Measurements from ENCODE around the gene NIBAN1. TPM values are rescaled to one million over a fixed set of nuclear protein-coding genes. Genes with fewer than 3 reads are reported as not detected.

The NIBAN1 gene
- total RNA-seq, 2 donors from 2014 or later = 49.4 to 53.0 TPM

- Mint-ChIP-seq H3K27me3 (ENCODE audit: low read depth) (no peaks in the 10 kb centered on the region), H3K27ac (no peak overlapping the region), H3K4me3 (no peak overlapping the region), H3K9me3 (no peaks in the 10 kb centered on the region), H3K36me3 (ENCODE audit: insufficient read depth in 2 of 2) (peaks cover 0 to 8% of the 10 kb centered on the region in 2 donors), H3K4me1 (ENCODE audit: low read depth) (peaks cover 29% of the 10 kb centered on the region)
- no peak for ATAC-seq (replicated peaks in 1 of 2)
- DNase-seq = no peak
These were observed 24.1 kb downstream of the NIBAN1 start for GRCh38 chr1:184950227-184950626.

- no peak overlapping the region for H3K4me3 Mint-ChIP-seq
- no peak for DNase-seq
- H3K4me1 Mint-ChIP-seq (ENCODE audit: low read depth) = peaks cover 29% of the 10 kb centered on the region
- no peaks in the 10 kb centered on the region for H3K27me3 Mint-ChIP-seq (ENCODE audit: low read depth)
- H3K36me3 Mint-ChIP-seq (ENCODE audit: insufficient read depth in 2 of 2) = peaks cover 4 to 12% of the 10 kb centered on the region in 2 donors
- peaks cover 0 to 3% of the 10 kb centered on the region in 2 donors for H3K9me3 Mint-ChIP-seq
- no peak for ATAC-seq (replicated peaks in 1 of 2)
- no peak overlapping the region for H3K27ac Mint-ChIP-seq
These were observed 26.6 kb downstream of the NIBAN1 start for GRCh38 chr1:184947497-184948256.

- H3K9me3 Mint-ChIP-seq = peaks cover 0 to 3% of the 10 kb centered on the region in 2 donors
- ATAC-seq (replicated peaks in 1 of 2) = no peak
These were observed 28.5 kb downstream of the NIBAN1 start for GRCh38 chr1:184945678-184946412.

GRCh38 chr1:184945029-184945428, 29.3 kb downstream of the NIBAN1 start:
- peak overlapping the region; percentile 48 for H3K27ac Mint-ChIP-seq

More at GRCh38 chr1:184945678-184946412, 28.5 kb downstream of the NIBAN1 start:
- no peak for DNase-seq
- Mint-ChIP-seq H3K27ac (peak overlapping the region; percentile 66), H3K36me3 (ENCODE audit: insufficient read depth in 2 of 2) (peaks cover 4 to 7% of the 10 kb centered on the region in 2 donors), H3K27me3 (ENCODE audit: low read depth) (no peaks in the 10 kb centered on the region), H3K4me3 (peak overlapping the region in 1 of 2 donors; percentile 45), H3K4me1 (ENCODE audit: low read depth) (peaks cover 47% of the 10 kb centered on the region)

GRCh38 chr1:184943998-184944397, 30.3 kb downstream of the NIBAN1 start:
- Mint-ChIP-seq H3K4me1 (ENCODE audit: low read depth) (peaks cover 49% of the 10 kb centered on the region), H3K27me3 (ENCODE audit: low read depth) (no peaks in the 10 kb centered on the region), H3K36me3 (ENCODE audit: insufficient read depth in 2 of 2) (peaks cover 4 to 7% of the 10 kb centered on the region in 2 donors), H3K4me3 (no peak overlapping the region), H3K27ac (no peak overlapping the region), H3K9me3 (peaks cover 0 to 3% of the 10 kb centered on the region in 2 donors)
- ATAC-seq (replicated peaks in 1 of 2) (no peak), DNase-seq (no peak)

More at GRCh38 chr1:184945029-184945428, 29.3 kb downstream of the NIBAN1 start:
- Mint-ChIP-seq H3K36me3 (ENCODE audit: insufficient read depth in 2 of 2) (peaks cover 4 to 7% of the 10 kb centered on the region in 2 donors), H3K27me3 (ENCODE audit: low read depth) (no peaks in the 10 kb centered on the region), H3K4me3 (peak overlapping the region in 1 of 2 donors; percentile 10), H3K4me1 (ENCODE audit: low read depth) (peaks cover 49% of the 10 kb centered on the region), H3K9me3 (peaks cover 0 to 3% of the 10 kb centered on the region in 2 donors)
- ATAC-seq (replicated peaks in 1 of 2) (peak in 1 of 2 donors; percentile 71), DNase-seq (no peak)

- peak overlapping the region; percentile 33 to 73 for H3K4me3 Mint-ChIP-seq
- peak overlapping the region; percentile 42 for H3K27ac Mint-ChIP-seq
- H3K27me3 Mint-ChIP-seq (ENCODE audit: low read depth) = no peaks in the 10 kb centered on the region
- H3K4me1 Mint-ChIP-seq (ENCODE audit: low read depth) = peaks cover 49% of the 10 kb centered on the region
- ATAC-seq (replicated peaks in 1 of 2) (peak; percentile 85), DNase-seq (peak; percentile 29 to 33)
- H3K36me3 Mint-ChIP-seq (ENCODE audit: insufficient read depth in 2 of 2) = peaks cover 4 to 7% of the 10 kb centered on the region in 2 donors
- peaks cover 0 to 3% of the 10 kb centered on the region in 2 donors for H3K9me3 Mint-ChIP-seq
These were observed 32.6 kb downstream of the NIBAN1 start for GRCh38 chr1:184941735-184942134.

- Mint-ChIP-seq H3K4me1 (ENCODE audit: low read depth) (peaks cover 47% of the 10 kb centered on the region), H3K36me3 (ENCODE audit: insufficient read depth in 2 of 2) (peaks cover 4 to 7% of the 10 kb centered on the region in 2 donors), H3K4me3 (peak overlapping the region in 1 of 2 donors; percentile 73), H3K9me3 (peaks cover 0 to 3% of the 10 kb centered on the region in 2 donors), H3K27ac (peak overlapping the region; percentile 42), H3K27me3 (ENCODE audit: low read depth) (no peaks in the 10 kb centered on the region)
- ATAC-seq (replicated peaks in 1 of 2) (peak in 1 of 2 donors; percentile 9), DNase-seq (no peak)
These were observed 32.9 kb downstream of the NIBAN1 start for GRCh38 chr1:184941410-184941733.

GRCh38 chr1:184940694-184941409, 33.5 kb downstream of the NIBAN1 start:
- Mint-ChIP-seq H3K4me1 (ENCODE audit: low read depth) (peaks cover 42% of the 10 kb centered on the region), H3K27ac (peak overlapping the region; percentile 3)
- ATAC-seq (replicated peaks in 1 of 2) = no peak

GRCh38 chr1:184940226-184940625, 34.1 kb downstream of the NIBAN1 start:
- Mint-ChIP-seq H3K27me3 (ENCODE audit: low read depth) (no peaks in the 10 kb centered on the region), H3K4me1 (ENCODE audit: low read depth) (peaks cover 36% of the 10 kb centered on the region), H3K36me3 (ENCODE audit: insufficient read depth in 2 of 2) (peaks cover 4% of the 10 kb centered on the region in 2 donors), H3K4me3 (no peak overlapping the region), H3K9me3 (peaks cover 0 to 3% of the 10 kb centered on the region in 2 donors), H3K27ac (no peak overlapping the region)
- DNase-seq (no peak), ATAC-seq (replicated peaks in 1 of 2) (no peak)

More at GRCh38 chr1:184940694-184941409, 33.5 kb downstream of the NIBAN1 start:
- DNase-seq = no peak
- Mint-ChIP-seq H3K27me3 (ENCODE audit: low read depth) (no peaks in the 10 kb centered on the region), H3K9me3 (peaks cover 0 to 3% of the 10 kb centered on the region in 2 donors), H3K36me3 (ENCODE audit: insufficient read depth in 2 of 2) (peaks cover 4% of the 10 kb centered on the region in 2 donors), H3K4me3 (no peak overlapping the region)

- DNase-seq (no peak), ATAC-seq (replicated peaks in 1 of 2) (no peak)
- Mint-ChIP-seq H3K9me3 (peaks cover 2 to 3% of the 10 kb centered on the region in 2 donors), H3K36me3 (ENCODE audit: insufficient read depth in 2 of 2) (peaks cover 2 to 3% of the 10 kb centered on the region in 2 donors), H3K4me3 (no peak overlapping the region), H3K27ac (peak overlapping the region; percentile 4), H3K4me1 (ENCODE audit: low read depth) (peaks cover 21% of the 10 kb centered on the region), H3K27me3 (ENCODE audit: low read depth) (no peaks in the 10 kb centered on the region)
These were observed 36.6 kb downstream of the NIBAN1 start for GRCh38 chr1:184937729-184938128.

- peaks cover 2 to 3% of the 10 kb centered on the region in 2 donors for H3K36me3 Mint-ChIP-seq (ENCODE audit: insufficient read depth in 2 of 2)
- no peak for ATAC-seq (replicated peaks in 1 of 2)
- no peaks in the 10 kb centered on the region for H3K27me3 Mint-ChIP-seq (ENCODE audit: low read depth)
- no peak overlapping the region for H3K4me3 Mint-ChIP-seq
- no peak for DNase-seq
- no peak overlapping the region for H3K27ac Mint-ChIP-seq
- peaks cover 11% of the 10 kb centered on the region for H3K4me1 Mint-ChIP-seq (ENCODE audit: low read depth)
- peaks cover 2 to 3% of the 10 kb centered on the region in 2 donors for H3K9me3 Mint-ChIP-seq
These were observed 38.1 kb downstream of the NIBAN1 start for GRCh38 chr1:184935920-184936798.

GRCh38 chr1:184933944-184934343, 40.4 kb downstream of the NIBAN1 start:
- peaks cover 22% of the 10 kb centered on the region for H3K4me1 Mint-ChIP-seq (ENCODE audit: low read depth)
- no peak overlapping the region for H3K4me3 Mint-ChIP-seq
- ATAC-seq (replicated peaks in 1 of 2) = no peak
- H3K9me3 Mint-ChIP-seq = peaks cover 2 to 3% of the 10 kb centered on the region in 2 donors
- H3K27me3 Mint-ChIP-seq (ENCODE audit: low read depth) = peaks cover 8% of the 10 kb centered on the region
- no peak for DNase-seq
- peaks cover 2 to 5% of the 10 kb centered on the region in 2 donors for H3K36me3 Mint-ChIP-seq (ENCODE audit: insufficient read depth in 2 of 2)
- peak overlapping the region; percentile 63 for H3K27ac Mint-ChIP-seq
